Testis (tissue), 5 donors: Measurements from ENCODE around the gene PIANP. TPM values are rescaled to one million over a fixed set of nuclear protein-coding genes. Genes with fewer than 3 reads are reported as not detected.
"Not testable (repeated sequence)": the region's sequence is repeated elsewhere in the genome, so short reads cannot be mapped to it uniquely, and the experiment has no call there.

Experiments used
- DNase-seq: peaks from one replicate; pipeline ENCODE4 v3.0.0-alpha.2; 2019
- H3K27ac ChIP-seq, 2 donors: fragments of 200-600 bp; sonication (generic); one replicate each; pipeline ENCODE4 v1.5.1; 2019
- H3K27me3 ChIP-seq: fragments of 200-600 bp; sonication (generic); one replicate; pipeline ENCODE4 v1.5.1; 2019
- H3K36me3 ChIP-seq: fragments of 200-600 bp; sonication (generic); one replicate; pipeline ENCODE4 v1.5.1; 2017; ENCODE audit warnings: low read depth; ENCODE audit errors: missing control alignments
- H3K4me1 ChIP-seq: fragments of 200-600 bp; sonication (generic); one replicate; pipeline ENCODE4 v1.5.1; 2019
- H3K4me3 ChIP-seq, 2 donors: fragments of 200-600 bp; sonication (generic); one replicate each; pipeline ENCODE4 v1.5.1; 2017 to 2019
- H3K9me3 ChIP-seq: fragments of 200-600 bp; sonication (generic); one replicate; pipeline ENCODE4 v1.5.1; 2017
- POLR2A ChIP-seq: fragments of 450-650 bp; IDR thresholded peaks from one replicate; pipeline ENCODE4 v1.6.1; 2017; ENCODE audit warnings: antibody characterized with exemption, mild to moderate bottlenecking, moderate library complexity
- whole genome bisulfite sequencing, 2 donors: methylation state at CpG; one replicate each; pipeline ENCODE4 v1.1.5; 2018; 5-methylcytosine and 5-hydroxymethylcytosine counted together
- intact Hi-C: fragments of 100-400 bp; cut with DNase I; formaldehyde crosslinking; loops from one replicate; pipeline ENCODE4 v1.15.1; 2023; ENCODE audit warnings: low total_unique reads
- long read RNA-seq, 2 donors: transcript quantifications; one replicate each; lab custom pipeline, GENCODE V29; 2026
- polyA plus RNA-seq: library from polyadenylated mRNA; stranded (reverse); fragments of 350-450 nt; fragmentation: Illumina TruSeq; extraction: RNeasy Lipid Tissue Mini Kit (QIAGEN cat#74804); gene quantifications from one replicate; pipeline ENCODE4 v1.2.3, GENCODE V29; 2014; ENCODE audit warnings: low read depth, low replicate concordance; ENCODE audit not compliant: insufficient read depth
- total RNA-seq, 2 donors: library from RNA; depleted of rRNA; stranded (reverse); fragments of >200 nt; gene quantifications; one replicate each; pipeline ENCODE4 v1.2.3, GENCODE V29; 2016
- TF ChIP-seq, protein P1 (sequence below), 3 experiments: fragments of 450-650 bp in 2 of 3; fragments of 200-600 bp in 1 of 3; sonication (generic) in 1 of 3; IDR thresholded peaks; one replicate each; pipeline ENCODE4 v1.5.1; 2016 to 2019; ENCODE audit warnings: antibody characterized with exemption in 3 of 3, mild to moderate bottlenecking in 2 of 3, moderate library complexity in 1 of 3

Gene PIANP, protein sequence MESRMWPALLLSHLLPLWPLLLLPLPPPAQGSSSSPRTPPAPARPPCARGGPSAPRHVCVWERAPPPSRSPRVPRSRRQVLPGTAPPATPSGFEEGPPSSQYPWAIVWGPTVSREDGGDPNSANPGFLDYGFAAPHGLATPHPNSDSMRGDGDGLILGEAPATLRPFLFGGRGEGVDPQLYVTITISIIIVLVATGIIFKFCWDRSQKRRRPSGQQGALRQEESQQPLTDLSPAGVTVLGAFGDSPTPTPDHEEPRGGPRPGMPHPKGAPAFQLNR
- total RNA-seq (1 to 10 TPM; 3.3 to 5.8 TPM), polyA plus RNA-seq (7.6 TPM)
- long read RNA-seq, donor 1, partial matches to known transcripts = 0 of 2 reads
- long read RNA-seq, donor 1, other reads (novel, unspliced or antisense) = 0 of 2 reads
- long read RNA-seq, donor 2, partial matches to known transcripts = 0 of 2 reads
- long read RNA-seq, donor 2, other reads (novel, unspliced or antisense) = 0 of 2 reads

DNA sequence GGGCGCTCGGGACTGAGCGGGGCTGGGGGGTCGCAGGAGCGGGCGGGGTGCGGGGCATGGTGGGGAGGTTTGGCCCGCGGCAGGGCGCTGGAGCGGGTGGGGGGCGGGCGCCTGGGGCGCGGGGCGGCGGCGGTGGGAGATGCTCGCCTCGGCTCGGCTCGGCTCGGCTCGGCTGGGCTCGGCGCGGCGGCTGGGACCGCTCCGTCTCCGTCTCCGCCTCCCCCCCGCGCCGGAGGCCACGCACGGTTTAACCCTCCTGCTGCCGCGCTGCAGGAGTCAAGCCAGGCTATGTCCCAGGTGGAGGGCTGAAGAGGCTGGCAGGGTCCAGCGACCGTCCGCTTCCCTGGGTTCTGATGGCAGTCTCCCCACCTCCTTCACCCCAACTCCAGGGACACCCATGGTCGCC lies at the start of gene PIANP:
TSS of gene PIANP (minus strand) at position 170 of the 406 bp plus-strand sequence. CDS start 2,754 bp downstream, outside the sequence.
- TF ChIP-seq, protein P1, sequence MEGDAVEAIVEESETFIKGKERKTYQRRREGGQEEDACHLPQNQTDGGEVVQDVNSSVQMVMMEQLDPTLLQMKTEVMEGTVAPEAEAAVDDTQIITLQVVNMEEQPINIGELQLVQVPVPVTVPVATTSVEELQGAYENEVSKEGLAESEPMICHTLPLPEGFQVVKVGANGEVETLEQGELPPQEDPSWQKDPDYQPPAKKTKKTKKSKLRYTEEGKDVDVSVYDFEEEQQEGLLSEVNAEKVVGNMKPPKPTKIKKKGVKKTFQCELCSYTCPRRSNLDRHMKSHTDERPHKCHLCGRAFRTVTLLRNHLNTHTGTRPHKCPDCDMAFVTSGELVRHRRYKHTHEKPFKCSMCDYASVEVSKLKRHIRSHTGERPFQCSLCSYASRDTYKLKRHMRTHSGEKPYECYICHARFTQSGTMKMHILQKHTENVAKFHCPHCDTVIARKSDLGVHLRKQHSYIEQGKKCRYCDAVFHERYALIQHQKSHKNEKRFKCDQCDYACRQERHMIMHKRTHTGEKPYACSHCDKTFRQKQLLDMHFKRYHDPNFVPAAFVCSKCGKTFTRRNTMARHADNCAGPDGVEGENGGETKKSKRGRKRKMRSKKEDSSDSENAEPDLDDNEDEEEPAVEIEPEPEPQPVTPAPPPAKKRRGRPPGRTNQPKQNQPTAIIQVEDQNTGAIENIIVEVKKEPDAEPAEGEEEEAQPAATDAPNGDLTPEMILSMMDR (IDR thresholded peaks at IDR 0.05) = no peak
- TF ChIP-seq POLR2A = no peak
- peak; percentile 48 for DNase-seq
- no peaks in the 10 kb centered on the region for H3K27me3 ChIP-seq
- H3K36me3 ChIP-seq = no peaks in the 10 kb centered on the region
- no peak within 1 kb of the TSS for H3K27ac ChIP-seq
- intact Hi-C loops = no loop called here
- 0% methylated on average over 2 to 23 of the region's 43 CpGs for WGBS, 2 donors
- H3K9me3 ChIP-seq = no peaks in the 10 kb centered on the region
- peaks cover 10% of the 10 kb centered on the region for H3K4me1 ChIP-seq
- H3K4me3 ChIP-seq = peak within 1 kb of the TSS; percentile 51 to 61

DNA sequence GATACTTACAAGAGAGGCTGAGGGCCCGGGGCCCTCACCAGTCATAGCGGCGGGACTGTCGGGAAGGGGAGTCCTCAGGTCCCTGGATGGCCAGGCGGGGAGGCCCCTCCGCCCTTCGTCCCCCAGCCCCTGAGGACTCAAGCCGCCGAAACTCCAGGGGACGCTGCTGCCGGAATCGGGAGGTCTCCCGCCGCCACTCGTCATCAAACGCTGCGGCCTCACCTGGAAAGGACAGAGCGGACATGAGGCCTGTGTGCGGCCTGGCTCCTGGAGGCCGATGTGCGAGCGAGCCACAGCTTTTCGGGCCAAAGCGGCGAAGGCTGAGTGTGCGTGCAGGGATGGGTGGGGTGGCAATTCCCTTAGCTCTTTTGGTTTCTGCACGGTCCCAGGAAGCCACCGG lies 48.1 kb upstream of the PIANP start:
- intact Hi-C loops = no loop called here
- WGBS, 2 donors = 92 to 93% methylated on average over 18 to 28 of the region's 28 CpGs
- H3K4me1 ChIP-seq = peaks cover 8% of the 10 kb centered on the region
- no peak overlapping the region for H3K27ac ChIP-seq
- TF ChIP-seq, protein P1 (IDR thresholded peaks at IDR 0.05) = no peak
- TF ChIP-seq POLR2A = no peak
- no peaks in the 10 kb centered on the region for H3K36me3 ChIP-seq
- H3K9me3 ChIP-seq = no peaks in the 10 kb centered on the region
- H3K4me3 ChIP-seq = no peak overlapping the region
- no peak for DNase-seq
- H3K27me3 ChIP-seq = no peaks in the 10 kb centered on the region

DNA sequence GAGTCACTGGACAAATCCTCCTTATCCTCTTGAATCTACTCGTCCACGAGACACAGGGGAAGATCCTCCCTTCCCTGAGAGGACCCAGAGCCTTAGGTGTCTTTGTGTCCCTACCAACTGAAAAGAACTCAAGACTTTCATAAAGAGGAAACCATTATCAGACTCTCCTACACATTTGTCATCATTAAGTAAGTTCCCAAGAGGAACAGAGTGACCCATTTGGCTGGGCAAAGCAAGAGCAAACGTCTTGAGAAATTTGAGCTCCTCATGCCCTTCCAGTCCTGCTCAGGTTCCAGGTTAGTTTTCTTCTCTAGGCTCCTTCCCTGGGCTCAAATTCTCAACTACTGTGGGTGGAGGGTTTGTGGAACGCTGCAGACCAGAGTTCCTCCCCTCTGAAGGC lies 46.6 kb upstream of the PIANP start:
- intact Hi-C loops = no loop called here
- no peak for DNase-seq
- no peak overlapping the region for H3K27ac ChIP-seq
- 45 to 48% methylated on average over 4 of the region's 4 CpGs for WGBS, 2 donors
- peaks cover 5% of the 10 kb centered on the region for H3K4me1 ChIP-seq
- TF ChIP-seq, protein P1 (IDR thresholded peaks at IDR 0.05) = no peak
- TF ChIP-seq POLR2A = no peak
- H3K4me3 ChIP-seq = no peak overlapping the region
- no peaks in the 10 kb centered on the region for H3K9me3 ChIP-seq
- no peaks in the 10 kb centered on the region for H3K36me3 ChIP-seq
- H3K27me3 ChIP-seq = no peaks in the 10 kb centered on the region

DNA sequence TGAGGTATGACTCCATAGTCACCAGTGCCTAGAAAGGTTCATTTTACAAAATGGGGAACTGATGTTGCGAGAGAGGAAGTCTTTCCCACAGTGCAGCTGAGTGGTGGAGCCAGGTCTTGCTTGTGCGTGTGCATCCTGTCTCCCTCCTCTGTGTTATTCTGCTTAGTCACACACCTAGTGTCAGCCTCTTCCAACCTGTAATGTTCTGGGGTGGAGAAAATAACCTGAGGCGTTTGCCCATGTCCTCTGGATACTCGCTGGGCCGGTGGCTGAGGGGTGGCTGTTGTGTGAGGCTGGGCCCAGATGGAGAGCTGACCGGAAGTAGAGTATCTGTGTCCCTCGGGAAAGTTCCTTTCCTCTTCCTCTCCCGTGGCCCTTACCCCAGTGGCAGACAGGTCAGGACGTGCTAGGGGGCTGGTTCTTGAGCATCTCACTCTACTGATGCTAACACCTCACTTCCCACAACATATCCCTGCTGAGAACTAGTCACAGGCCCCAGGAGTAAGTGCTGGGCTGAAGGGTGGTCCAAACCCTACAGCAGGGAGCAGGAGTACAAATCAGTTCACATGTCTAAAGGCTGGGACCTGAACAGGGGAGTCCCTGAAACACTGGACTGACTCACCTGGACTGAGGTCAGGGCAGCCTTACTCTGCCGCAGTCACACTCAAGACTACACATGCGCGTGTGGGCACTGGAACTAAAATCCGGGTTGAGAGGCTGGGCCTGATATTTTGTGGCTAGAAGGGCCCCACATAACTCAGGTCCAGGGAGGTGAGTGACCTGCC lies 45.3 kb upstream of the PIANP start:
- Histone ChIP-seq H3K27ac (no peak overlapping the region), H3K4me1 (no peaks in the 10 kb centered on the region), H3K27me3 (no peaks in the 10 kb centered on the region), H3K9me3 (no peaks in the 10 kb centered on the region), H3K4me3 (no peak overlapping the region), H3K36me3 (no peaks in the 10 kb centered on the region)
- no peak for DNase-seq
- 70 to 76% methylated on average over 12 to 13 of the region's 13 CpGs for WGBS, 2 donors
- intact Hi-C loops = no loop called here
- no peak for TF ChIP-seq POLR2A
- TF ChIP-seq, protein P1 (IDR thresholded peaks at IDR 0.05) = no peak

DNA sequence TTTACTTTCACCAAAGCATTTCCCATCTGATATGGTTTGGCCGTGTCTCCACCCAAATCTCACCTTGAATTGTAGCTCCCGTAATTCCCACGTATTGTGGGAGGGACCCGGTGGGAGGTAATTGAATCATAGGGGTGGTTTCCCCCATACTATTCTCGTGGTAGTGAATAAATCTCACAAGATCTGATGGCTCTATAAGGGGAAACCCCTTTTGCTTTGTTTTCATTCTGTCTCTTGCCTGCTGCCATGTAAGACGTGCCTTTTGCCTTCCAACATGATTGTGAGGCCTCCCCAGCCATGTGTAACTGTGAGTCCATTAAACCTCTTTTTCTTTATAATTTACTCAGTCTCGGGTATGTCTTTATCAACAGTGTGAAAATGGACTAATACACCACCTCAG lies 42.7 kb upstream of the PIANP start:
- H3K4me3 ChIP-seq, intact Hi-C loops, H3K9me3 ChIP-seq, DNase-seq, H3K27me3 ChIP-seq, H3K4me1 ChIP-seq, H3K36me3 ChIP-seq, H3K27ac ChIP-seq: not testable (repeated sequence)
- 74 to 81% methylated on average over 7 of the region's 7 CpGs for WGBS, 2 donors
